IPS DF 6.9 (cell line): ENCODE data around the gene INSYN1.

Source experiments
- DNase-seq: peaks from one replicate; pipeline ENCODE4 v3.0.0-alpha.2; 2013; ENCODE audit warnings: low read depth, low spot score
- H3K27ac ChIP-seq: one replicate; pipeline ENCODE4 v1.5.1; 2013; ENCODE audit warnings: low read length, control low read depth
- H3K27me3 ChIP-seq: 2 replicates; pipeline ENCODE4 v1.6.1; 2013; ENCODE audit warnings: mild to moderate bottlenecking, low read length; ENCODE audit not compliant: control insufficient read depth, insufficient read depth
- H3K36me3 ChIP-seq: 2 replicates; pipeline ENCODE4 v1.6.1; 2013; ENCODE audit warnings: low read length; ENCODE audit not compliant: control insufficient read depth, insufficient read depth
- H3K4me1 ChIP-seq: 2 replicates; pipeline ENCODE4 v1.6.1; 2013; ENCODE audit warnings: low read length; ENCODE audit not compliant: control insufficient read depth, insufficient read depth
- H3K4me3 ChIP-seq: 2 replicates; pipeline ENCODE4 v1.5.1; 2013; ENCODE audit warnings: mild to moderate bottlenecking, low read length
- H3K9me3 ChIP-seq: 2 replicates; pipeline ENCODE4 v1.6.1; 2013; ENCODE audit warnings: low read length, inconsistent platforms; ENCODE audit not compliant: control insufficient read depth, insufficient read depth
- WGBS: extraction: QIAGEN DNeasy Blood & Tissue Kit; methylation state at CpG from one replicate; pipeline ENCODE4 v1.1.7; 2013; ENCODE audit warnings: mixed read lengths, missing lambda C conversion rate; ENCODE audit not compliant: insufficient read length, insufficient coverage; 5-methylcytosine and 5-hydroxymethylcytosine counted together

Gene INSYN1

DNA sequence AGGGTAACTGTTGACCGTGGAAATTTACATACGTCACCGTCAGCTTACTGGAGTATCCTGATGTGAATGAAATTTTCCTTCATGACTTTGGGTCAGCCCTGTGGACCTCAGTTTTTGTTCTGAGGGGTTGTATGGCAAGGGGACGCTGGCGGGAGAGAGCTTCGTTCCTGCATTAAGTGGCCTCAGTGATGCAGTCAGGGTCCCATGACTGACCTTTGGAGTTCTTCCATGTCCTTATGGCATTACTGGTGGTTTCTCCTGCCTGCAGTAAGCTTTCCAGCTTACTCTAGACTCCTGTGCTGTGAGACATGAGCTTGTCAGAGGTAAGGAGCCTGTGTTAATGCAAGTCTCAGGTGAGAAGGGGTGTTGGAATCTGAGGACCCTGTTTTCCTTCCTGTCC is 67.2 kb downstream of the INSYN1 start:
- DNase-seq: no peak
- Histone ChIP-seq H3K4me1 (peaks cover 6% of the 10 kb centered on the region), H3K9me3 (no peaks in the 10 kb centered on the region), H3K27ac (no peak overlapping the region), H3K27me3 (no peaks in the 10 kb centered on the region), H3K4me3 (no peak overlapping the region), H3K36me3 (no peaks in the 10 kb centered on the region)
- WGBS: no CpG with 5 or more reads among the region's 6 CpGs
